Calu3 (cell line): ENCODE measurements around the gene COX14. TPM values are rescaled to one million over a fixed set of nuclear protein-coding genes. Genes with fewer than 3 reads are reported as not detected.

Source experiments
- BruUV-seq: library from RNA; stranded (reverse); fragments of 400-500 nt; replicated peaks from 2 replicates; lab custom pipeline; 2021; lab: Mats Ljungman, UMichigan
- CTCF ChIA-PET: fragments of 300-600 bp; sonication (Branson Sonifier 250); formaldehyde crosslinking; loops from one replicate; lab custom pipeline; 2022; ENCODE audit warnings: antibody characterized with exemption; lab: Charles Lee
- DNase-seq: peaks from one replicate; pipeline ENCODE4 v3.0.0; 2022
- H3K27ac Mint-ChIP-seq: one replicate; pipeline ENCODE4 v1.8.0; 2022; ENCODE audit warnings: mixed read lengths; ENCODE audit not compliant: unreplicated experiment
- H3K27me3 Mint-ChIP-seq: one replicate; pipeline ENCODE4 v1.8.0; 2022; ENCODE audit warnings: mixed read lengths; ENCODE audit not compliant: unreplicated experiment
- H3K36me3 Mint-ChIP-seq: one replicate; pipeline ENCODE4 v1.8.0; 2022; ENCODE audit warnings: mild to moderate bottlenecking, moderate library complexity, mixed read lengths; ENCODE audit not compliant: insufficient read depth, unreplicated experiment
- H3K4me1 Mint-ChIP-seq: one replicate; pipeline ENCODE4 v1.8.0; 2022; ENCODE audit warnings: mild to moderate bottlenecking, low read depth, mixed read lengths; ENCODE audit not compliant: unreplicated experiment
- H3K4me3 Mint-ChIP-seq: one replicate; pipeline ENCODE4 v1.8.0; 2022; ENCODE audit warnings: mild to moderate bottlenecking, low read depth, moderate library complexity, mixed read lengths; ENCODE audit not compliant: unreplicated experiment
- H3K9me3 Mint-ChIP-seq: one replicate; pipeline ENCODE4 v1.8.0; 2022; ENCODE audit warnings: low read depth, mixed read lengths; ENCODE audit not compliant: unreplicated experiment
- intact Hi-C: fragments of 100-400 bp; cut with micrococcal nuclease; formaldehyde crosslinking; loops from one replicate; pipeline ENCODE4 v1.10.0; 2022; ENCODE audit not compliant: unreplicated experiment
- total RNA-seq: library from RNA; stranded (reverse); gene quantifications from 2 replicates; pipeline ENCODE4 v1.2.3, GENCODE V29; 2022
- TF ChIP-seq, protein P1 (sequence below): fragments of 200-600 bp; IDR thresholded peaks from one replicate; pipeline ENCODE4 v1.8.0; 2022; ENCODE audit warnings: antibody characterized with exemption; ENCODE audit not compliant: unreplicated experiment

The COX14 gene
- total RNA-seq, 1 experiment from 2014 or later: 37.1 TPM

GRCh38 chr12:50164963-50165362 is 52.9 kb downstream of the COX14 start:
- intact Hi-C loops: no loop called here
- Mint-ChIP-seq H3K27me3 (no peaks in the 10 kb centered on the region), H3K4me3 (no peak overlapping the region), H3K27ac (no peak overlapping the region), H3K4me1 (peaks cover 9% of the 10 kb centered on the region), H3K9me3 (no peaks in the 10 kb centered on the region), H3K36me3 (peaks cover 16% of the 10 kb centered on the region)
- no peak for DNase-seq
- CTCF ChIA-PET: no interaction called here
- no TSS peak for BruUV-seq
- TF ChIP-seq, protein P1, sequence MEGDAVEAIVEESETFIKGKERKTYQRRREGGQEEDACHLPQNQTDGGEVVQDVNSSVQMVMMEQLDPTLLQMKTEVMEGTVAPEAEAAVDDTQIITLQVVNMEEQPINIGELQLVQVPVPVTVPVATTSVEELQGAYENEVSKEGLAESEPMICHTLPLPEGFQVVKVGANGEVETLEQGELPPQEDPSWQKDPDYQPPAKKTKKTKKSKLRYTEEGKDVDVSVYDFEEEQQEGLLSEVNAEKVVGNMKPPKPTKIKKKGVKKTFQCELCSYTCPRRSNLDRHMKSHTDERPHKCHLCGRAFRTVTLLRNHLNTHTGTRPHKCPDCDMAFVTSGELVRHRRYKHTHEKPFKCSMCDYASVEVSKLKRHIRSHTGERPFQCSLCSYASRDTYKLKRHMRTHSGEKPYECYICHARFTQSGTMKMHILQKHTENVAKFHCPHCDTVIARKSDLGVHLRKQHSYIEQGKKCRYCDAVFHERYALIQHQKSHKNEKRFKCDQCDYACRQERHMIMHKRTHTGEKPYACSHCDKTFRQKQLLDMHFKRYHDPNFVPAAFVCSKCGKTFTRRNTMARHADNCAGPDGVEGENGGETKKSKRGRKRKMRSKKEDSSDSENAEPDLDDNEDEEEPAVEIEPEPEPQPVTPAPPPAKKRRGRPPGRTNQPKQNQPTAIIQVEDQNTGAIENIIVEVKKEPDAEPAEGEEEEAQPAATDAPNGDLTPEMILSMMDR: no peak

DNA sequence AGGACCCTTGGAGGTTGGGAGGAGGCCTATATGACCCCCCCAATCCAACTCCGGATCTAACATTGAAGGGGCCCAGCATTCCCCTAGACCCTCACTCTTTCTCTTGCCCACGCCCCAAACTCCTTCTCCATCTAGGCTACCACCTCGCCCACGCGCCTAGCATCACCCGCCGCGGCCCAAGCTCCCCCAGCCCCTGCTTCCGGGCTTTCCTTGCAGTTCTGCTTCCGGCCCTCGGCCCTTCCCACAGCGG is 54.7 kb downstream of the COX14 start:
- peaks cover 16% of the 10 kb centered on the region for H3K36me3 Mint-ChIP-seq
- intact Hi-C loops: no loop called here
- BruUV-seq: no TSS peak
- H3K4me3 Mint-ChIP-seq: peak overlapping the region; percentile 79
- no peaks in the 10 kb centered on the region for H3K27me3 Mint-ChIP-seq
- DNase-seq: no peak
- TF ChIP-seq, protein P1: no peak
- peak overlapping the region; percentile 12 for H3K27ac Mint-ChIP-seq
- peaks cover 9% of the 10 kb centered on the region for H3K4me1 Mint-ChIP-seq
- CTCF ChIA-PET: interaction anchor here (0.6 to 1.8 kb wide), 2 partner anchors 54 to 148 kb away, joined by 3 to 10 read pairs; partner anchors contain the start of gene COX14
- no peaks in the 10 kb centered on the region for H3K9me3 Mint-ChIP-seq

- no peaks in the 10 kb centered on the region for H3K9me3 Mint-ChIP-seq
Observed at GRCh38 chr12:50167049-50167828, 55.2 kb downstream of the COX14 start, which contains the start of gene CERS5. Gene CERS5, minus strand, starts transcription at chr12:50167369. Its CDS starts 72 bp downstream, at chr12:50167297.

More at GRCh38 chr12:50167049-50167828, 55.2 kb downstream of the COX14 start, which contains the start of gene CERS5:
- Mint-ChIP-seq H3K27me3 (no peaks in the 10 kb centered on the region), H3K36me3 (peaks cover 16% of the 10 kb centered on the region), H3K27ac (peak within 1 kb of the TSS; percentile 12), H3K4me3 (peak within 1 kb of the TSS; percentile 79), H3K4me1 (peaks cover 9% of the 10 kb centered on the region)
- BruUV-seq: no TSS peak
- intact Hi-C loops: no loop called here
- DNase-seq: peak; percentile 97
- CTCF ChIA-PET: interaction anchor here (0.5 to 1.8 kb wide), 3 partner anchors 8 to 605 kb away, joined by 3 to 10 read pairs (median 3); partner anchors contain the start of gene COX14
- TF ChIP-seq, protein P1: no peak

Other genes with a start within 250 kb of the COX14 start
- gene FAIM2, start 208.3 kb upstream of the COX14 start, total RNA-seq: not detected in 2 replicates
- gene AQP2, start 161.5 kb upstream of the COX14 start, total RNA-seq: not detected in 2 replicates
- gene AQP5, start 150.4 kb upstream of the COX14 start, total RNA-seq: 51.9 and 54.2 TPM in 2 replicates
- gene AQP6, start 139.3 kb upstream of the COX14 start, total RNA-seq: 0.86 and 0.94 TPM in 2 replicates
- 59.4 and 62.0 TPM in 2 replicates for gene RACGAP1, start 86.7 kb upstream of the COX14 start, total RNA-seq
- 3.5 and 4.1 TPM in 2 replicates for gene ASIC1, start 54.6 kb upstream of the COX14 start, total RNA-seq
- gene SMARCD1, start 26.9 kb upstream of the COX14 start, total RNA-seq: 36.9 and 40.9 TPM in 2 replicates
- 0.21 and 1.0 TPM in 2 replicates for gene GPD1, start 8.2 kb upstream of the COX14 start, total RNA-seq
- 27.3 and 28.2 TPM in 2 replicates for gene CERS5, start 55.1 kb downstream of the COX14 start, total RNA-seq
- 48.9 and 67.6 TPM in 2 replicates for gene LIMA1, start 171.3 kb downstream of the COX14 start, total RNA-seq